Measurements from ENCODE around the gene GNAT2.

GNAT2 gene

DNA sequence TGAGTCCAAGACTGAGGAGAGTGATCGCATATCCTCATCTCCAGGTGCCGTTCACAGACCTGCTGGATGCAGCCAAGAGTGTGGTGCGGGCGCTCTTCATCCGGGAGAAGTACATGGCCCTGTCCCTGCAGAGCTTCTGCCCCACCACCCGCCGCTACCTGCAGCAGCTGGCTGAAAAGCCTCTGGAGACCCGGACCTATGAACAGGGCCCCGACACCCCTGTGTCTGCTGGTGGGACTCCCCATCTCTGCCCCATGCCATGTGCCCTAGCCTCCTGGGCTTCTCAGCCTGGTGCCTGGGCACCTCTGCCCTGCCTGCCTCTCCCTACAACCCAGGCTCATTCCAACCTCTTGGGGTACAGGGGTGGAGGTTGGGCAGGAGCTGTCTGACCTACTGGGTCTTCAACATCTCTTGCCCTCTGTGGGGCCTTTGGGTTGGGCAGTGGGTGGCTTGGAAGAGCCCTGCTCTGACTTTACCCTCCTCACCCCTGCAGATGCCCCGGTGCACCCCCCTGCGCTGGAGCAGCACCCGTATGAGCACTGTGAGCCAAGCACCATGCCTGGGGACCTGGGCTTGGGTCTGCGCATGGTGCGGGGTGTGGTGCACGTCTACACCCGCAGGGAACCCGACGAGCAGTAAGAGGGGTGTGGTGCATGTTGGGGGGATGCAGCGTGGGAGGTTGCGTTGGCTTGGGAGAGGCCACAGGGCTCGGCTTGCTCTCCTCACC lies 7.4 kb upstream of the GNAT2 start:
- no peak for DNase-seq

DNA sequence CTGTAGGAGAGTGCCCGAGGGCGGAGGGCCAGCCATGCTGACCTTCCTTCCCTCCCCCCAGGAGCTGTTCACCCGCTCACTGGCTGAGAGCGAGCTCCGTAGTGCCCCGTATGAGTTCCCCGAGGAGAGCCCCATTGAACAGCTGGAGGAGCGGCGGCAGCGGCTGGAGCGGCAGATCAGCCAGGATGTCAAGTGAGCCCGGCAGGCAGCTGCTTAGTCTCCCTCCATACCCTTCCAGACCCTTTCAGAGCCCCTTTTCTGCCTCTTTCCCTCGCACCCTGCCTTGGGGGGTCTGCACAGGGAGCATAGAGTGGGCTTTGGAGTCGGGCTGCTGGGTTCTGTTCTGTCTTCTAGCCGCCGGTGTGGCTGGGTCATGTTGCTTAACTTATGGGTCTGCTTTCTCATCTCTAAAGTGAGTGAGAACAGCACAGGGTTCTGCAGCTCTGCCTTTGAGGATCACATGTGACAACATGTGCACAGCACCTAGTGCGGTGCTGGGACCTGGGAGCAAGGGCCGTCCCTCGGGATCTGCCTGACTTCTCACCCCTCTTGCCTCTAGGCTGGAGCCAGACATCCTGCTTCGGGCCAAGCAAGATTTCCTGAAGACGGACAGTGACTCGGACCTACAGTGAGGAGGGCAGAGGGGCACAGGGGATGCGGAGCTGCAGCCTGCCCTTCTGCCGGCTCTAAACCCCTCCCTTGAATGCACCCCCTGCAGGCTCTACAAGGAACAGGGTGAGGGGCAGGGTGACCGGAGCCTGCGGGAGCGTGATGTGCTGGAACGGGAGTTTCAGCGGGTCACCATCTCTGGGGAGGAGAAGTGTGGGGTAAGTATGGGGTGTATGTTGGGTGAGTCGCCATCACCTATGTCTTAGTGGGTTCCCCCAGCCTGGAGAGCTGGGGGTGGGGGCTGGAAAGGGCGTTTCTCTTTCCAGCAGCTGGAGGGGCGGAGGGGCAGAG lies 6.5 kb upstream of the GNAT2 start:
- no peak for DNase-seq

DNA sequence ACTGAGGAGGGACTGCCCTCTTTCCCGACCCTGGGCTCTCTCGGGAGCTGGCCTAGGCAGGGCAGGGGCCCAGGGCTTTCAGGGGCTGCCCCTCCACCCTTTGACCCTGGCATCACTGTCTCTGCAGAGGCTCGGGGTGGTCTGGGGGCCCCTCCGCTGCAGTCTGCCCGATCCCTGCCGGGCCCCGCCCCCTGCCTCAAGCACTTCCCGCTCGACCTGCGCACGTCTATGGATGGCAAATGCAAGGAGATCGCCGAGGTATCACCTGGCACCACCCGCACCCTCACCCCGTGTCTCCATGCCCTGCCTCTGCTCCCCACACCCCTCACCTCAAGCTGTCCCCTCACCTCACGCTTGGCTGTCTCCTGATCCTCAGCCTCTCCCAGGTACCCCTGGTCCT lies 5.8 kb upstream of the GNAT2 start:
- DNase-seq, result no peak

DNA sequence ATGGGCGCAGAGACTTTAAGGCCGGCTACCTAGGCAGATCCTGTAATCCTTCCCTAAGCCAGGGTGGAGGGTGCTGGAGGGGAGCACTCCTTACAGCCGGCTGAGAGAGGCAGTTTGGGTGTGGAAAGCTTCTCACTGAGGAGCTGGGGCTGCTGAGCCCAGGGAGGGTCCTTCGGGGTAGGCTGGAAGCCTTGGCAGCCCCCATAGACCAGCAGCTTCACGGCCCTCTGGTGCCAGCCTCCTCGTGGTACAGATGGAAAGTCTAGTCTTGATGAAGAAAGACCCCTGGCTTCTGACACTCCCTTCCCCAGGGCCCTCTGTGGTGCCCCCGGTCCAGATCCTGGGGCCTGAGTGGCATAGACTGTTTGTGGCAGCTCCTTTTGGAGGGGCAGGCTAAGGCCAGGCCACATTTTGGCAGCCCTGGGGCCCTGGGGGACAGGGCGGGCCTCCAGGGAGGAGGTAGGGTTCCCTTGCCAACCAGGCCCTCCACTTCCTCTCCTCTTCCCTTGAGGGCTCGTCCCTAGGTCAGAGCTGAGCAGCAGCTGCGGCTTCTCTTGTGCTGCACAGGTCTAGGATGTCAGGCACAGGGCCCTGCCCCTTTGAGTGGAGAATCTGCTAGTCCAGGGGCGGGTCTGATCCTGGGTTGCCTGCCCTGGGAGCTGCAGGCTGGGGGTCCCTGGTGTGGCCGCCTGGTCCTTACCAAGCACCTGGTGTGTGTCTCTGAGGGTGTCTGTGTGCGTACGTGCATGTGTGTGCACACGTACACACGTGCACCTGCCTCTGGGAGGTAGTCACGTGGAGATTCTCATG lies 5.0 kb upstream of the GNAT2 start:
- no peak for DNase-seq

DNA sequence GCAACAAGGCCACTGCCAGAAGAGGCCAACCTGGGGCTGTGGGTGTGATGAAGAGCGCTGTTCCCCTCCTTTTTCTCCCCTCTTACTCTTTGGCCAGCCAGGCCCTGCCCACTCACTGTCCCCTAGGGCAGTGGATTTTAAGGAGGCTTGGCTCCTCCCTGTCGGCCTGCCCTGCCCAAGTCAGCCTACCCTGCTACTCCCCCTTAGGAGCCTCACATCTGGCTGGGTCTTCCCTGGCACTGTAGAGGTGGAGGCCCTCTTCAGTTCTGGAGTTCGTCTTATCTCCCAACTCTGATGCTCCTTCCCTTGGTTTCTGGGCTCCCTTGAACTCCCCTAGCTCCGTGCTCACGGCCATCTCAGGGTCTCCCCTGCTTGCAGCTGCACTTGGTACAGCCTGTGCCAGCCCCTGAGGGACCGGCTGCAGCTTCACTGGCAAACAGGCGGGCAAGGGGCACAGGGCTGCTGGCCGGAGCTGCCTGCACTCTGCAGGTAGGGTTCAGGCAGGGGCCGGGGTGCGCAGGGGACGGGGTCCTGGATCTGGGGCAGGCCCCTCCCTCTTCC lies 4.3 kb upstream of the GNAT2 start:
- DNase-seq, result no peak

DNA sequence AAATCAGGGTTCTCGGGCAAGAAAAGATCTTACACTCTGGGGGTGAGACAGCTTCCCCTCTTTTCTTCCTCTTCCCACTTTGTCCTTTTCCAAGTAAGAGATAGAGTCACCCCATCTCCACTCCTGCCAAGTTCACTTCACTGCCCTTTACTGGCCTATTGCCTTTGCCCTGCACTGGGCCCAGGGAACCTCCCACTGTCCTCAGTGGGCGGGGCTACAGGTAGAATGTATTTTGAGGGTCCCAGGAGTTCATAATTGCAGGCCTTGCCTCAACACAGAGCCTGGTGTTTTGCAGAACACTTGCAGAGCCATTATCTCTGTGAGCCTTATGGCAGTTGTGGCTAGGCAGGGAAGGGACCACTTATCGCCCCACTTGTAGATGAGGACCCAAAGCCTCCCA lies 3.5 kb upstream of the GNAT2 start:
- DNase-seq, result no peak

DNA sequence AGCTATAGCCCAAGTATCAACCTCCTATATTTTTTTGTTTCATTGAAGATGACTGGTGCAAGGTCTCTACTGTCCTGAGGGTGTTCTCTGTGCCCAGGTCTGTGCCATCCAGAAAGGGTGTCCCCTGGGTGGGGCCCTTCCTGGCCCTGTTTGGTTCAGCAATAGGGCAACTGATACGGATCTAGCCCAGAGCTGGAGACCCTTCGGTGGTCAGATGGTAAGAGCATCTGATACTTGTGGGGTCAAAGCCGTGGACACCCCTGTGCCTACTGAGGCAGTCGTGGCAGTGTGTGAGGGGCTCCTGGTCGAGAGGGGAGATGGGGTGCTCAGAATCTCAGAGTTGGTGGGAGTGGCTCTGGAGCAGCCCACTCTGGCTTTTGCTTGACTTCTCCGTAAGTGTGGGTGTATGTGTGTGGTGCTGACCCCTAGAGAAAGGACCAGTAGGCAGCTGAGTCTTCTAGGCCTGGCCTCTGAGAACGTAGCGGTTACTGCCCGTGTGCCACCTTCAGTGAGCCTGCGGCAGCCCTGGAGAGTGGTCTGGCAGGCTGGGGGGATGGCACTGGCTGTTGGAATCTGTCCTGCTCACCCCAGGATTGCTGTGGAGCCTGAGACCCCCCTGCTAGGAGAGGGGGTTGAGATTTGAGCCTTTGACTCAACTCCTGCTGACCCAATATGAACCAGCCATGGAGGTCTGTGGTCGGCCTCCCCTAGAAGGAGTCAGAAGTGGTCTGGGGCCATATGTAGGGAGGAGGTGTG lies 2.9 kb upstream of the GNAT2 start:
- DNase-seq, result no peak

DNA sequence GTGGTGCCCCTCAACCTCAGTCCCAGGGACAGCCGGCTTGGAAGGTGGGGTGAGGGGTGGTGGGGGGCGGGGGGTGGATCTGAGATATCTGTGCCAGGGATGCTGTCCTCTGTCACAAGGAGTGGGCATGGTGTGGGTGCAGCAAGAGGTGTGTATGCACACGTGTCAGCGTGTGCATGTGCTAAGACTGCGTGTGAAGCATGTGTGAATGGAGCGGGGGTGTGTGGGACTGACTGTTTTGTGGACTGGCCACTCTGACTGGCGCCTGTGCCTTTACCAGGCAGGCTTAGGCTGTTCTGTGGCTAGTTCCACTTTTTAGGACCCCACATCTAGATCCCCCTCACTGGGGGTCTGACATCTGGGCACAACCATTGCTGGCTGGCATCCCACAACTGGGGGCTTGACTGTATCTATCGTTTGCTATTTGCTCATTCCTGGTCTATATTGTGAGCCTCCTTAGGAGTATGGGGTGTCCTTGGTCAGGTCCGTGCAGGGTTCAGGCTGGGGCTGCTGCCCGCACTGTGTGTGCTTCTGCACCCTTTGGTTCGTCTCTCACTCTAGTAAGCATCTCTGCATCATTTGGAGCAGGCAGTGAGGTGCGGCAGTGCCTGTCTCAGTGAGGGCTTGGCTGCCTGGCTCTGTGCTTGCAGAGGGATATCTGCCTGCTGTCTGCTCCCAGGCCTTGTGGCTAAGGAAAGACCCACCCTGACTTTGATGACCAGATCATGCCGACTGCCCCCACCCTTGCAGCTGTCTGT lies 2.1 kb upstream of the GNAT2 start:
- DNase-seq, result no peak

DNA sequence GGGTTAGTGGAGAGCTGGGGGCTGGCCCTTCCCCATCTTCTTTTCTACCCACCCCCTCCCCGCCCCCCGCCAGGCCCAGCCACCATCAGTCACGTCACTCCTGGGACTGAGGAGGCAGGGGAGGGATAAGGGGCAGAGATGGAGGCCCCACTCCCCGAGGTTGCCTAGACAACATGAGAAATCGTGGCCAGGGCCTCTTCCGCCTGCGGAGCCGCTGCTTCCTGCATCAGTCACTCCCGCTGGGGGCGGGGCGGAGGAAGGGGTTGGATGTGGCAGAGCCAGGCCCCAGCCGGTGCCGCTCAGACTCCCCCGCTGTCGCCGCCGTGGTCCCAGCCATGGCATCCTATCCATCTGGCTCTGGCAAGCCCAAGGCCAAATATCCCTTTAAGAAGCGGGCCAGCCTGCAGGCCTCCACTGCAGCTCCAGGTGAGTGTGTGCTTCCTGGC lies 1.4 kb upstream of the GNAT2 start:
- DNase-seq, result peak; percentile 71

DNA sequence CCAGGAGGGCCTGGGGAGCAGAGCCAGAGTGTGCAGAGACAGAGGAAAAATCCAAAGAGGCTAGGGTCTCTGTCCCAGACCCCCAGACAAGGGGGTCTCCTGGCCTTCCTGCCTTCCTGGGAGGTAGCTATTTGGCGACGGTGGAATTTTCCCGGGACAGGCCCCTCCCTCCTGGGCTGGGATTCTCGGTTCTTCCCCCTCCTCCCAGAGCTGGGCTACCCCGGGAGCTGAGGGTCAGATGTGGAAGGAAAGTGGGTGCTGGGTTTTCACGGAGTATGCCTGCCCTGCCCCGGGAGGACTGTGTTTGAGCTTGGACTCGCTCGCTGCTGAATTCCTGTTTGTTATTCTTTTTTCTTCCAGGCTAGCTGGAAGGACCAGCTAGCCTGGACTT lies 980 bp upstream of the GNAT2 start:
- no peak for DNase-seq

DNA sequence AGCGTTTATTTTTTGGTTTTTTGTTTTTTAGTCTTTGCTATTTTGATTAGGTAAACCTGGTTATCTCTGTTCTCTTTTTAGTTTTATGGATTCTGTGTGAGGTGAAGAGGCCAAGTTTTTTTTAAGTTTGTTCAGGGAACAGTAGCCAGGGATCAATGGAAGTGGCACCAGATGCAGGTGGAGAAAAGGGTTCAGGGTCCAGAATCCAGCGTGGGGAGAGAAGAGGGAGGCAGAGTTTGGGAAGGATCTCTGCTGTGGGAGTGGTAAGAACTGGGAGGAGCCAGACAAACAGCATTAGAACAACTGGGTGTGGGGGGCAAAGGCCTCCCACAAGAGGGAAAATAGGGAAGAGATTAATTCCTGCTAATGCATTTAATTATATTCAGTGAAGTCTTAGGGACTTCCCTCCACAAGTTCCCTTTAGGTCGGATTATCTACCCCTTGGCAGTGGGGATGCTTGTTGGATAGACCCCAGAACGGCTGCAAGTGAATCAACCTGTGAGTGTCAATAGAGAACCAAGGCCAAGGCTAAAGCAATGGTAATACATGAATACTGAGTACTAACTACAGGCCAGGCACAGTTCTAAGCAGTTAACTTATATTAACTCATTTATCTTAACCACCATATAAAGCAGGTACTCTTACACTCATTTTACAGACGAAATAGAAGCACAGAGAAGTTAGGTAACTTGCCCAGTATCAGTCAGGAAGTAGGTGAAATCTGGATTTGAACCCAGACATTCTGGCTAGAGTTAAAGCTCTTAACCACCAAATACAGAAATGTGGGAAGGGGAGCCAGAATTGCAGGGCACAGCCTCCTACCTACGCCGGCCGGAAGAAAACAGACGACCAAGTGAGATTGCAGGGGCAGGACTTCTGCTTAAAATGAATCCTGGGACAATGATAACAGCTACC lies 498 bp downstream of the GNAT2 start:
- no peak for DNase-seq

DNA sequence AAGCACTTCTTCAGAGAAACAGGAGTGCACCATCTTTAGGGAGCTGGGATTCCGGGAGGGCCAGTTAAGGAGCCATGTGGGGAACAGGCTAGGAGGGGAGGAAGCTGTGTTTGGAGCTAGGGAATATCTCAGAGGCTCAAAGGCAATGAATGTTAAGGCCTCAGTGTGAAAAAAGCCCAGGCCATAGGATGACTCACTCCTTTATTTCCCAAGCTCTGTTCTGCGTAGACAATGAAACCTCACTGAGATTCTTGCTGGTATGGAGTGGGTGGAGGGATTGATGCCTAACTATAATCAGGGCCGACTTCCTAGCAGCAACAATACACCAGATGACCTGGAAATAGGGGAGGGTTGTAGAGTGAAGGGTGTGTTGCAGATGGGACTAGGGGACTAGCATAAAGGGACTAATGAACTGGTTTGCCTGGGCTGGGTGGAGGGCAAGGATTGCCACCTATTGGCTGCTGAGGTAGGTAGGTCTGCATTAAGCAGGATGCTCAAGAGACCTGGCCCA lies 2.1 kb downstream of the GNAT2 start:
- DNase-seq, result no peak

DNA sequence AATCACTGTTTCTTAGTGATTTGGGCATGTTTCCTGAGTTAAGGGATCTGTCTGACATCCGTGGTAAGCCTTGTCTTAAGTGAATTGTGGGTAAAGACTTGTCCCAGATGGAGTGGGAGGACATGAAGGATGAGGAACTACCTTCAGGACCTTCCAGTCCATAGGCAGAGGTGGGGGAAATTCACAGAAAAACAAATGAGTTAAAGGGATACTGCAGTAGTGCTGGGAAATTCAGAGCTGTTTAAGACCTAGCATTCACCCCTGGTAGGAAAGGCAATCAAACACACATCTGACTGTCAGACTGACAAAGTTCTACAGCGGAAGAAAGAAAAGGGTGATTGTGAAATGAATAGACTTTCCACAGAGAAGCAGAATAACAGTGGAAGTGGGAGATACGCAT lies 3.0 kb downstream of the GNAT2 start:
- no peak for DNase-seq

DNA sequence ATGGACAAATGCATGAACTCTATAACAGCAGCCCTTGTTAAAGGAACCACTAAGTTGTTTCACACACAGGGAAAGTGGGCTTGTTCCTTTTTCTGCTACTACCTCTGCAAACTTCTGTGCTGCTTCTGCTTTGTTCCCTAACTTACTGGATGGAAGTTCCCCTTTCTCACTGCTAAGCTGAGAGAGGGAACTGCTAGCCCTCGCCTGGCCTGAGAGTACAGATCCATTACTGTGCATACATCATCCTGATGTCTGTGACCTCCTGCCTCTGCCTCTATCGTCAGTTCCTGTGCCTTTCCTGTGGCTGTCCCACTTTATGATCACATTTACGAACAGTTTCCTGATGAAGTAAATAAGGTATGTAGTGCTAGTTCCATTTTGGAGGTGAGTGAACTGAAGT lies 3.5 kb downstream of the GNAT2 start:
- no peak for DNase-seq

DNA sequence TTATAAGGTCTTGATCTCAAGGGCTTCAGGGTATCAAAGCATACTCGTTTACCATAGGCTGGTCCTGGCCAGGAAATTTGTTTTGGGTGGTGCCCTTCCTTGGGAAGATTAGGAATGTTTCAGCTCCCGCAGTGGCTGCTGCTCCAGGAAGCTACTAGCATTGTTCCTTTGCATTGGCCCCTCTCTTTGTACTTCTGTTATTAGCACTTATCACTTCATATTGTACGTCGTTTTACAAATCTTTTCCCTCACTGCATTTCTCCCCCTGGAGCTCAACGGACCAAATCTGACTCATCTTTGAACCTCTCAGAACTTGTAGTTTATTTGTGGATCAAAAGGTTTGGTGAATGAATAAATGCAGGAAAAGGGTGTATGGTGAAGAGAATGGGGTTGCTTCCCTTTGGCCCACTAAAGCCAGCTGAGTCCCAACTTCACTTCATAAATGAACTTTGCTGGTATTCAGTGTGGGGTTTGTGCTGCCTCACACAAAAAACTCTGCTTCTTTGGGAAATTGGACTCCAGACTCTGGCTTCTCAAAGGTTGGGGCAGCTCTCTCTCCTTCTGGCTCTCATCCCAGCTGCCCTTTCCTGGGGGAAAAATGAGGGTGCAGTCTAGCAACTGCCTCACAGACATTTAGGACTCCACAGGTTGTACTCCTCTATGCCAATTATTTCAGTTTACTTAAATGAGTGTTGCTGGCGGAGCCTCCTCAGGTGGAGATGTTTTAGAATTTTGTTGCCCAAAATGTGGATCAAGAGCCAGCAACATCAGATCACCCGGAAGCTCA lies 5.9 kb downstream of the GNAT2 start:
- DNase-seq, result no peak

DNA sequence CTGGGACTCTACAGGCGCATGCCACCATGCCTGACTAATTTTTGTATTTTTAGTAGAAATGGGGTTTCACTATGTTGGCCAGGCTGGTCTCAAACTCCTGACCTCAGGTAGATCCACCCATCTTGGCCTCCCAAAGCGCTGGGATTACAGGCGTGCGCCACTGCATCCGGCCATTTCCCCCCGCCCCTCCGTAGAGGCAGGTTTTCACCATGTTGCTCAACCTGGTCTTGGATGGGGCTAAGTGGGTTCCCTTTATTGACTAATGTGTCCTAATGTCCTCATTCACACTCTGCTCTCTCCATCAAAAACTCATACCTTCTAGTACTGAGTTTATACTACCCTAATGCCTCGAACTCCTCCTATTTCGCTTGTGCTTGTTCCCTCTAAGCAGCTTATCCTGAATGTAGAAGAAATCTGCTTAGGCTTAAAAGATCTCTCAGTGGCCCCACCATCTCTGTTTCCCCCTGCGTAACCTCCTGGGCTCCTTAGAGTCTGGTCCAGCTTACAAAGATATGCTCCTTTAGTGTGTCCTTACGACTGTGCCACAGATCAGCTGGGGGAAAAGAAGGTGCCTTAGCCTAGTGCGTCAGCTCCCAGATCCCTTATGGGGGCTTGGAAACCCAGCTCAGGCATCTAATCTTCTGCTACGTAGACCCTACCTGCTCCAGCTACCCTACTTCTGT lies 8.0 kb downstream of the GNAT2 start:
- DNase-seq, result no peak

DNA sequence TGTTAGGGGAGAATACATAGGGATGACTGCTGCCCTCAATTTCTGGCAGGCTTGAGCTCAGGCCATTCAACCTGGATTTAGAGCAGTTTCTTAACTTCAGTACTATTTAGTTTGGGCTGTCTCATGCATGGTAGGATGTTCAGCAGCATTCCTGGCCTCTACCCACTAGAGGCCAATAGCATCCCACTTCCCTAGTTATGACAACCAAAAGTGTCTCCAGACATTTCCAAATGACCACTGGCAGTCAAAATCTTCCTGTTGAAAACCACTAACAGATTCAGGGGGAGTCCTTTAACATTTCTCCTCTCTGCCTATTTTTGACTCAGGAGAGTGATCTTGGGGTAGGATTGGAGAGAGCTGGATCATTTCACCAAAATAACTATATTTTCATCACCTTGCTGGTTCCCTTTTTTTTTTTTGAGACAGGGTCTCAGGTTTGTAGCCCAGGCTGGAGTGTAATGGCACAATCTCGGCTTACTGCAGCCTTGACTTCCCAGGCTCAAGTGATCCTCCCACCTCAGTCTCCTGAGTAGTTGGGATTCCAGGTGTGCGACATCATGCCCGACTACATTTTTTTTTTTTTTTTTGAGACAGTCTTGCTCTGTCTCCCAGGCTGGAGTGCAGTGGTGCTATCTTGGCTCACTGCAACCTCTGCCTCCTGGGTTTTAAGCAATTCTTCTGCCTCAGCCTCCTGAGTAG lies 8.7 kb downstream of the GNAT2 start:
- no peak for DNase-seq

DNA sequence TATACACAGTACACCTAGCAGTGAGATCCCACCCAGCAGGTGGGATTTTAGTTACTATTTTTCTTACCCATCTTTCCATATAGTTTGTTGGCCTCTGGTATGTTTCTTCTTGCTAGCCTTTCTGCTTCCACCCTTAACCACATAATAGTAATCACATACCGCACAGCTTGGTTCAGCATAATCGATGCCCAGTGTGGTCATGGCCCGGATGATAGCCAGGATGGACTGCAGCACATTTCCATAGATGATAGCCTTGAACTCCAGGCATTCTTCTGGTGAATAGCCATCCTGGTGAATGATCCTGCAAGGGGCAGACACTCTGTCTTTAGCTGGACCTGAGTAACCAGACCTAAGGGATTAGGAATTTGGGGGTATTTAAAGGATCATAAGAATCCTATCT lies 9.5 kb downstream of the GNAT2 start:
- DNase-seq, result no peak

All from NCI-H2029 (cell line).